AG04449 (cell line): ENCODE measurements around the gene SLC6A3.

Experiments used
- CTCF ChIA-PET: fragments of 350-600 bp; formaldehyde crosslinking; extraction: SDS; loops from one replicate; lab custom pipeline; 2021; ENCODE audit warnings: antibody characterized with exemption; lab: Yijun Ruan, JAX
- POLR2A ChIA-PET: fragments of 400-600, 350-600 bp; formaldehyde crosslinking; extraction: SDS; loops from one replicate; lab custom pipeline; 2020; ENCODE audit warnings: antibody characterized with exemption, inconsistent platforms; lab: Yijun Ruan, JAX
- DNase-seq: peaks from one replicate; pipeline ENCODE4 v3.0.0-alpha.2; 2010; ENCODE audit warnings: low read depth, low spot score
- H3K4me3 ChIP-seq: 2 replicates; pipeline ENCODE4 v1.5.1; 2011; ENCODE audit warnings: low read depth, mild to moderate bottlenecking, control low read depth, low read length
- CTCF ChIP-seq: IDR thresholded peaks from one replicate; pipeline ENCODE4 v1.5.1; 2011; ENCODE audit warnings: mild to moderate bottlenecking, moderate library complexity, low read length, control low read depth, inconsistent platforms; ENCODE audit not compliant: insufficient read depth; ENCODE audit errors: missing control alignments

SLC6A3 gene

GRCh38 chr5:1445313-1445688 lies at the start of gene SLC6A3:
Gene SLC6A3 (minus strand): TSS chr5:1445440. CDS start chr5:1443197, 2,243 bp downstream.
- ChIA-PET POLR2A (no interaction called here), CTCF (no interaction called here)
- no peak within 1 kb of the TSS for H3K4me3 ChIP-seq
- no peak for DNase-seq
- TF ChIP-seq CTCF = no peak

- no peak for DNase-seq
- ChIA-PET CTCF (no interaction called here), POLR2A (no interaction called here)
- H3K4me3 ChIP-seq = no peak overlapping the region
- no peak for TF ChIP-seq CTCF
Measured at GRCh38 chr5:1493941-1494340, 48.7 kb upstream of the SLC6A3 start.

DNA sequence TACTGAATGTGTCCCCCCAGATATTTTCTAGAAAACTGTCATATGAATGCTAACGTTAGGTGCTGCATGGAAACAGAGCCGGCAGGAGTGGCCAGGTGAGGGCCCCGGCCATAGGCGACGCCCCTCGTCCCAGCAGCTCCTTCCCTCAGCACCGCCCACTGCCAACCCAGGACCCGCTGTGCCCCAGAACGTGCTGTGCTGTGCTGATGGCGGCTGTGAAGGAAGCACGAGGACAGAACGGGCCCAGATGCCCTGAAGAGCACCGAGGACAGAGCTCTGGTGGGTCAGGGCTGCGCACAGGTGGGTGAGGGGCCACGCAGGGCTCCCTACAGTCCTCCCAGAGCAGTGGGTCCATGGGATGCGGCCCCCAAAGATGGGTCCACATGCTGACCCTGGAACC lies 48.2 kb upstream of the SLC6A3 start:
- no peak for TF ChIP-seq CTCF
- ChIA-PET CTCF (interaction anchor here (1.6 kb wide), 1 partner anchor 11 kb away, joined by 5 read pairs; no protein-coding TSS in a partner anchor), POLR2A (no interaction called here)
- DNase-seq = no peak
- H3K4me3 ChIP-seq = no peak overlapping the region

- no peak for DNase-seq
- POLR2A ChIA-PET = no interaction called here
- TF ChIP-seq CTCF = no peak
- no peak overlapping the region for H3K4me3 ChIP-seq
- CTCF ChIA-PET = interaction anchor here (1.6 kb wide), 1 partner anchor 10 kb away, joined by 5 read pairs; no protein-coding TSS in a partner anchor
Measured at GRCh38 chr5:1492757-1493156, 47.5 kb upstream of the SLC6A3 start.

GRCh38 chr5:1490376-1490775 lies 45.1 kb upstream of the SLC6A3 start:
- TF ChIP-seq CTCF = no peak
- DNase-seq = no peak
- CTCF ChIA-PET = interaction anchor here (0.8 to 2.1 kb wide), 2 partner anchors 11 to 154 kb away, joined by 3 to 12 read pairs; no protein-coding TSS in a partner anchor
- H3K4me3 ChIP-seq = no peak overlapping the region
- POLR2A ChIA-PET = no interaction called here

DNA sequence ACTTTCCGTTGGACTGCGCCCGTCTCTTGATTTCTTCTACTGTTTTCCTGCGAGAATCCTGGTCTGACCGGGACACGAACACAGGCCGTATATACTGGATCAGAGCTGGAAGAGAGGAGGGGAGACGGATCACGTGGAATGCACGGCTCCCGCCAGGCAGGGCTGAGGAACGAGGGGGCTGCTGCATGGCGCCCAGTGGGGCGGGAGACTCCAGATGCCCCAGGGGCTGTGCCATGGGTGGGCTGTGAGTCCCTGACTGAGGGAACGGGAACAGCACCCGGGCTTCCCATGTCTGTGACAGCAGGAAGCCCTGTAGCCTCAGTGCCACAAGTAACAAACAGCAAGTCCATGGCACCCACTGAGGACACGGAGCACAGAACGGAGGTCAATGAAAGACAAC lies 44.5 kb upstream of the SLC6A3 start:
- ChIA-PET POLR2A (no interaction called here), CTCF (interaction anchor here (0.8 to 2.1 kb wide), 3 partner anchors 10 to 163 kb away, joined by 3 to 12 read pairs (median 3); no protein-coding TSS in a partner anchor)
- no peak overlapping the region for H3K4me3 ChIP-seq
- no peak for DNase-seq
- TF ChIP-seq CTCF = no peak
